Hepatocyte (in vitro differentiated cells): ENCODE results near the gene CRHR2. TPM values are rescaled to one million over a fixed set of nuclear protein-coding genes. Genes with fewer than 3 reads are reported as not detected.
A peak's percentile ranks its signal among the peaks of the same experiment; 100 is the strongest.
"Not testable (repeated sequence)": the region's sequence is repeated elsewhere in the genome, so short reads cannot be mapped to it uniquely, and the experiment has no call there.

ENCODE experiments used
- DNase-seq: peaks from one replicate; pipeline ENCODE4 v3.0.0-alpha.2; 2016; ENCODE audit warnings: low spot score
- H2AFZ ChIP-seq: fragments of 200-600 bp; sonication (generic); 2 replicates; pipeline ENCODE4 v1.6.0; 2016; ENCODE audit warnings: antibody characterized with exemption, mild to moderate bottlenecking
- H3K27ac ChIP-seq: fragments of 200-600 bp; sonication (generic); 2 replicates; pipeline ENCODE4 v1.5.1; 2016; ENCODE audit warnings: mild to moderate bottlenecking
- H3K27me3 ChIP-seq: fragments of 200-600 bp; sonication (generic); 2 replicates; pipeline ENCODE4 v1.6.1; 2016
- H3K36me3 ChIP-seq: fragments of 200-600 bp; sonication (generic); replicated peaks from 2 replicates; pipeline ENCODE4 v1.5.1; 2016; ENCODE audit warnings: low read depth; ENCODE audit not compliant: insufficient read depth
- H3K4me1 ChIP-seq: fragments of 200-600 bp; sonication (generic); 2 replicates; pipeline ENCODE4 v1.5.1; 2016; ENCODE audit warnings: mild to moderate bottlenecking, moderate library complexity; ENCODE audit not compliant: insufficient read depth
- H3K4me2 ChIP-seq: fragments of 200-600 bp; sonication (generic); 2 replicates; pipeline ENCODE4 v1.6.0; 2016
- H3K4me3 ChIP-seq: fragments of 200-600 bp; sonication (generic); 2 replicates; pipeline ENCODE4 v1.5.1; 2016; ENCODE audit warnings: mild to moderate bottlenecking
- H3K79me2 ChIP-seq: fragments of 200-600 bp; sonication (generic); 2 replicates; pipeline ENCODE4 v1.6.0; 2017; ENCODE audit warnings: mild to moderate bottlenecking
- H3K9me2 ChIP-seq: fragments of 200-600 bp; sonication (generic); replicated peaks from 2 replicates; pipeline ENCODE4 v1.6.0; 2017; ENCODE audit warnings: mild to moderate bottlenecking; ENCODE audit not compliant: insufficient read depth
- H3K9me3 ChIP-seq: fragments of 200-600 bp; sonication (generic); 2 replicates; pipeline ENCODE4 v1.5.1; 2016; ENCODE audit warnings: low read depth, mild to moderate bottlenecking
- H4K20me1 ChIP-seq: fragments of 200-600 bp; sonication (generic); 2 replicates; pipeline ENCODE4 v1.6.0; 2016; ENCODE audit warnings: mild to moderate bottlenecking; ENCODE audit not compliant: insufficient read depth, poor library complexity, severe bottlenecking
- EZH2 ChIP-seq: fragments of 200-600 bp; sonication (generic); IDR thresholded peaks from 2 replicates; pipeline ENCODE4 v1.6.1; 2016; ENCODE audit warnings: antibody characterized with exemption, mild to moderate bottlenecking, borderline replicate concordance
- EZH2phosphoT487 ChIP-seq: fragments of 200-600 bp; sonication (generic); IDR thresholded peaks from one replicate; pipeline ENCODE4 v1.6.1; 2018; ENCODE audit warnings: antibody characterized with exemption, mild to moderate bottlenecking, low read depth, moderate library complexity; ENCODE audit not compliant: unreplicated experiment, severe bottlenecking
- WGBS: methylation state at CpG from one replicate; pipeline ENCODE4 v1.1.6; 2016; ENCODE audit warnings: low lambda C conversion rate; ENCODE audit errors: missing lambda C conversion rate; 5-methylcytosine and 5-hydroxymethylcytosine counted together
- polyA plus RNA-seq: library from polyadenylated mRNA; unstranded; fragments of >200 nt; fragmentation: Nextera tagmentation; extraction: Ambion mirVana; gene quantifications from 2 replicates; pipeline ENCODE4 v1.2.1, GENCODE V29; 2016
- total RNA-seq: library from RNA; depleted of rRNA; stranded (reverse); fragments of >200 nt; gene quantifications from 2 replicates; pipeline ENCODE4 v1.2.3, GENCODE V29; 2014
- TF ChIP-seq, protein P1 (sequence below): fragments of 200-600 bp; sonication (generic); IDR thresholded peaks from 2 replicates; pipeline ENCODE4 v1.5.1; 2016; ENCODE audit warnings: antibody characterized with exemption, mild to moderate bottlenecking; ENCODE audit not compliant: poor library complexity

CRHR2 gene
- total and polyA plus RNA-seq, 2 experiments from 2014 or later = 0.21 TPM; not detected in 1

DNA sequence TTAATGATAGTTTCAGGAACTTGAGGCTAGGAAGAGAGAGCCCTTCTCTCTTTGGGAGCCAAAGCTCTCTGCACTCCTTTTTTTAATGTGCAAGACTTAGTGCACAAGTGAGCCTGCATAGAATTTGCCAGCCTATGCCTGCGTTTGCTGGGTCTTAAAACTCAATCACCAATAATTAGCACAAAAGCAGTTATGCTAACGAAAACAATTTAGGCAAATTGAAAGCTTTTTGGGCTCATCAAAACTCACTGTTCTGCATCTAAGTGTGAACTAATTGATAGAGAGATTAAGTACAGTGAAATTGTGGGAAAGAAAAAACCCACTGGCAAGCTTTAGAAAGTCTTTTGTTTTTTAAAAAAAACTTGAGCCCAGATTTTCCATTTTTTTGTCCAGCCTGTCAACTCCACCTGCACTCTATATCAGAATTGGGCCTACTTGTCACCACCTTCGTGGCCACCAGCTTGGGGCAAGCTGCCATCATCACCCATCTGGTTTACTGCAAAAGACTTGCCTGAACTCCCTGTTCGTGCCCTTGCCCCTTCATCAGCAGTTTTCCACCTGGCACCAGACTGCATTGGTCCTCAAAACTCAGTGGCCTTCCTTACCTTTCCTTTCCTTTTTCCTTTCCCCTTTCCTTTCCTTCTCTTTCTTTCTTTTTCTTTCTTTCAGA is 37.8 kb downstream of the CRHR2 start:
- no peaks in the 10 kb centered on the region for H4K20me1 ChIP-seq
- no peak overlapping the region for H3K4me2 ChIP-seq
- WGBS = 95% methylated on average over 4 of the region's 4 CpGs
- no peak overlapping the region for H3K4me3 ChIP-seq
- peaks cover 4% of the 10 kb centered on the region for H3K79me2 ChIP-seq
- no peaks in the 10 kb centered on the region for H3K36me3 ChIP-seq
- TF ChIP-seq EZH2phosphoT487 = no peak
- no peak for TF ChIP-seq EZH2
- TF ChIP-seq, protein P1, sequence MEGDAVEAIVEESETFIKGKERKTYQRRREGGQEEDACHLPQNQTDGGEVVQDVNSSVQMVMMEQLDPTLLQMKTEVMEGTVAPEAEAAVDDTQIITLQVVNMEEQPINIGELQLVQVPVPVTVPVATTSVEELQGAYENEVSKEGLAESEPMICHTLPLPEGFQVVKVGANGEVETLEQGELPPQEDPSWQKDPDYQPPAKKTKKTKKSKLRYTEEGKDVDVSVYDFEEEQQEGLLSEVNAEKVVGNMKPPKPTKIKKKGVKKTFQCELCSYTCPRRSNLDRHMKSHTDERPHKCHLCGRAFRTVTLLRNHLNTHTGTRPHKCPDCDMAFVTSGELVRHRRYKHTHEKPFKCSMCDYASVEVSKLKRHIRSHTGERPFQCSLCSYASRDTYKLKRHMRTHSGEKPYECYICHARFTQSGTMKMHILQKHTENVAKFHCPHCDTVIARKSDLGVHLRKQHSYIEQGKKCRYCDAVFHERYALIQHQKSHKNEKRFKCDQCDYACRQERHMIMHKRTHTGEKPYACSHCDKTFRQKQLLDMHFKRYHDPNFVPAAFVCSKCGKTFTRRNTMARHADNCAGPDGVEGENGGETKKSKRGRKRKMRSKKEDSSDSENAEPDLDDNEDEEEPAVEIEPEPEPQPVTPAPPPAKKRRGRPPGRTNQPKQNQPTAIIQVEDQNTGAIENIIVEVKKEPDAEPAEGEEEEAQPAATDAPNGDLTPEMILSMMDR = no peak
- no peaks in the 10 kb centered on the region for H3K9me3 ChIP-seq
- H3K27me3 ChIP-seq = no peaks in the 10 kb centered on the region
- H3K27ac ChIP-seq = no peak overlapping the region
- no peaks in the 10 kb centered on the region for H3K9me2 ChIP-seq
- H2AFZ ChIP-seq = no peak overlapping the region
- H3K4me1 ChIP-seq = no peaks in the 10 kb centered on the region
- DNase-seq = no peak

DNA sequence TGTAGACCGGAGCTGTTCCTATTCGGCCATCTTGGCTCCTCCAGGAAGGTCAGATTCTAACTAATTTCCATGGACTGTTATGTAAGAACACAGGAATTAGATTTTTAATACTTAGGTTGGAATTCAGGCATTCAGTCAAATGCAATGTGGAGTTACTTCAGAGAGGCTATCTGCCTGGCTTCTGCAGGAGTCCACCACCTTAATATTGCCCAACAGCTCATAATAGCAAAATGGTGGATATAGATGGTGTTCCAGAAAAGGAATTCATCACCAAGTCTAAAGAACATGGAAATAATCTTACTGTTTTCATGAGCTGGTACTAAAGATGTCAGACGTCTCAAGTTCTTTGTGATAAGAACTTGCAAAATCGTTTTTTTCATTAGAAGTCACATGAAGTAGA is 39.5 kb downstream of the CRHR2 start:
- H2AFZ ChIP-seq = peak overlapping the region; percentile 52
- H3K4me3 ChIP-seq = no peak overlapping the region
- WGBS = 60% methylated on average over 4 of the region's 4 CpGs

DNA sequence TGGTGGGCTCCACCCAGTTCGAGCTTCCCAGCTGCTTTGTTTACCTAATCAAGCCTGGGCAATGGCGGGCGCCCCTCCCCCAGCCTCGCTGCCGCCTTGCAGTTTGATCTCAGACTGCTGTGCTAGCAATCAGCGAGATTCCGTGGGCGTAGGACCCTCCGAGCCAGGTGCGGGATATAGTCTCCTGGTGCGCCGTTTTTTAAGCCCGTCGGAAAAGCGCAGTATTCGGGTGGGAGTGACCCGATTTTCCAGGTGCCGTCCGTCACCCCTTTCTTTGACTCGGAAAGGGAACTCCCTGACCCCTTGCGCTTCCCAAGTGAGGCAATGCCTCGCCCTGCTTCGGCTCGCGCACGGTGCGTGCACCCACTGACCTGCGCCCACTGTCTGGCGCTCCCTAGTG is 39.9 kb downstream of the CRHR2 start:
- H3K36me3 ChIP-seq, H3K79me2 ChIP-seq, H4K20me1 ChIP-seq, H3K9me2 ChIP-seq, H2AFZ ChIP-seq, H3K4me3 ChIP-seq, H3K4me1 ChIP-seq, DNase-seq, H3K27me3 ChIP-seq, H3K9me3 ChIP-seq: not testable (repeated sequence)
- WGBS = 14% methylated on average over 15 of the region's 29 CpGs
- Histone ChIP-seq H3K27ac (peak overlapping the region; percentile 78), H3K4me2 (peak overlapping the region; percentile 73)

More for the DNA sequence above, 39.5 kb downstream of the CRHR2 start:
- Histone ChIP-seq H3K79me2 (peaks cover 4% of the 10 kb centered on the region), H3K27me3 (no peaks in the 10 kb centered on the region), H3K9me2 (no peaks in the 10 kb centered on the region), H4K20me1 (no peaks in the 10 kb centered on the region), H3K36me3 (no peaks in the 10 kb centered on the region), H3K9me3 (no peaks in the 10 kb centered on the region), H3K4me2 (peak overlapping the region; percentile 73), H3K27ac (peak overlapping the region; percentile 78), H3K4me1 (no peaks in the 10 kb centered on the region)
- no peak for DNase-seq
- TF ChIP-seq EZH2 (no peak), EZH2phosphoT487 (no peak)
- TF ChIP-seq, protein P1 = no peak

DNA sequence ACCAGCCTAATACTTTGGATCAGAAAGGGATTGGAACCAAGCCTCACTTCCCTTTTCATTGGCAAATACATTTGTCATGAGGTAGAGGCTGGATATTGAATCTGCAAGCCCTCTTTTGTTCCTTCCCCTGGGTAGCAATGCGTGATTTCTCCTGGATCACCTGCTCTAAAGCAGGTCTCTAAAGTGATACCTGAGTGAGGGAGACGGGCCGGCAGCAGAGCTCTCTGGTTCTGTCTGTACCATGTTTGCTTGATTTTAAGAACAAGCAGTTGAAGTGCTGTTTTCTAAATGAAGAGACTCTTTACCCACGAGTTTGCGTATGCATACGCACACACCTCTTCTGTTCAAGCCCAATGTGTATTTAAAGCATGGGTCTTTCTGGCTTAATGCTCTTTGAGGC is 46.5 kb downstream of the CRHR2 start:
- Histone ChIP-seq H3K36me3 (no peaks in the 10 kb centered on the region), H4K20me1 (no peaks in the 10 kb centered on the region), H2AFZ (no peak overlapping the region), H3K4me1 (no peaks in the 10 kb centered on the region), H3K9me3 (no peaks in the 10 kb centered on the region), H3K79me2 (no peaks in the 10 kb centered on the region), H3K9me2 (no peaks in the 10 kb centered on the region), H3K4me2 (no peak overlapping the region), H3K27me3 (no peaks in the 10 kb centered on the region), H3K27ac (no peak overlapping the region), H3K4me3 (no peak overlapping the region)
- WGBS = 94% methylated on average over 6 of the region's 6 CpGs
- no peak for DNase-seq
- no peak for TF ChIP-seq EZH2phosphoT487
- no peak for TF ChIP-seq EZH2
- TF ChIP-seq, protein P1 = no peak
